IPS-NIHi7 (cell line): ENCODE data around the gene LTN1.
"Not testable (repeated sequence)": the region's sequence is repeated elsewhere in the genome, so short reads cannot be mapped to it uniquely, and the experiment has no call there.

Source experiments
- DNase-seq: peaks from one replicate; pipeline ENCODE4 v3.0.0; 2012; ENCODE audit warnings: mixed read lengths; ENCODE audit errors: extremely low spot score

Gene LTN1, protein sequence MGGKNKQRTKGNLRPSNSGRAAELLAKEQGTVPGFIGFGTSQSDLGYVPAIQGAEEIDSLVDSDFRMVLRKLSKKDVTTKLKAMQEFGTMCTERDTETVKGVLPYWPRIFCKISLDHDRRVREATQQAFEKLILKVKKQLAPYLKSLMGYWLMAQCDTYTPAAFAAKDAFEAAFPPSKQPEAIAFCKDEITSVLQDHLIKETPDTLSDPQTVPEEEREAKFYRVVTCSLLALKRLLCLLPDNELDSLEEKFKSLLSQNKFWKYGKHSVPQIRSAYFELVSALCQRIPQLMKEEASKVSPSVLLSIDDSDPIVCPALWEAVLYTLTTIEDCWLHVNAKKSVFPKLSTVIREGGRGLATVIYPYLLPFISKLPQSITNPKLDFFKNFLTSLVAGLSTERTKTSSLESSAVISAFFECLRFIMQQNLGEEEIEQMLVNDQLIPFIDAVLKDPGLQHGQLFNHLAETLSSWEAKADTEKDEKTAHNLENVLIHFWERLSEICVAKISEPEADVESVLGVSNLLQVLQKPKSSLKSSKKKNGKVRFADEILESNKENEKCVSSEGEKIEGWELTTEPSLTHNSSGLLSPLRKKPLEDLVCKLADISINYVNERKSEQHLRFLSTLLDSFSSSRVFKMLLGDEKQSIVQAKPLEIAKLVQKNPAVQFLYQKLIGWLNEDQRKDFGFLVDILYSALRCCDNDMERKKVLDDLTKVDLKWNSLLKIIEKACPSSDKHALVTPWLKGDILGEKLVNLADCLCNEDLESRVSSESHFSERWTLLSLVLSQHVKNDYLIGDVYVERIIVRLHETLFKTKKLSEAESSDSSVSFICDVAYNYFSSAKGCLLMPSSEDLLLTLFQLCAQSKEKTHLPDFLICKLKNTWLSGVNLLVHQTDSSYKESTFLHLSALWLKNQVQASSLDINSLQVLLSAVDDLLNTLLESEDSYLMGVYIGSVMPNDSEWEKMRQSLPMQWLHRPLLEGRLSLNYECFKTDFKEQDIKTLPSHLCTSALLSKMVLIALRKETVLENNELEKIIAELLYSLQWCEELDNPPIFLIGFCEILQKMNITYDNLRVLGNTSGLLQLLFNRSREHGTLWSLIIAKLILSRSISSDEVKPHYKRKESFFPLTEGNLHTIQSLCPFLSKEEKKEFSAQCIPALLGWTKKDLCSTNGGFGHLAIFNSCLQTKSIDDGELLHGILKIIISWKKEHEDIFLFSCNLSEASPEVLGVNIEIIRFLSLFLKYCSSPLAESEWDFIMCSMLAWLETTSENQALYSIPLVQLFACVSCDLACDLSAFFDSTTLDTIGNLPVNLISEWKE (N-terminal part only)

GRCh38 chr21:28992526-28993292 lies at the start of gene LTN1:
TSS of gene LTN1 (minus strand) at chr21:28992877. CDS start at chr21:28992805, 72 bp downstream.
- peak; percentile 97 for DNase-seq

- no peak for DNase-seq
Measured at GRCh38 chr21:29034678-29035077, 42.0 kb upstream of the LTN1 start.

DNA sequence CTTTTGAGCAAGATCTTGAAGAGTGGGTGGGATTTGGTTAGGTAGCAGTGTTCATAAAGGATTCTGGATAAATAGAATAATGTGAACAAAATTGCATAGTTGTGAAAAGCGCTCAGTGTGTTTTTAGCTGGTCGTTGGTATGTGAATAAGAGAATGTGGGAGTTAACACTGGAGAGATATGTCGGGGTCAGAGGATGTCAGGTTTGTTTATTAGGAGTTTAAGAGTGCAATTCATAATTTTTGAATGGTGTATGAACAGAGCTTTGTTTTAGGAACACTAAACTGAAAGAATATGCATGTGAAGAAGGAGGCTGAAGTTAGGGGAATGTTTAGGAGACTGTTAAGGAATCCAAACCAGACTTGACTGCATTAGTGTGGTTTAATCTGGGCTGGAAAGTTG lies 41.2 kb upstream of the LTN1 start:
- DNase-seq: no peak

DNA sequence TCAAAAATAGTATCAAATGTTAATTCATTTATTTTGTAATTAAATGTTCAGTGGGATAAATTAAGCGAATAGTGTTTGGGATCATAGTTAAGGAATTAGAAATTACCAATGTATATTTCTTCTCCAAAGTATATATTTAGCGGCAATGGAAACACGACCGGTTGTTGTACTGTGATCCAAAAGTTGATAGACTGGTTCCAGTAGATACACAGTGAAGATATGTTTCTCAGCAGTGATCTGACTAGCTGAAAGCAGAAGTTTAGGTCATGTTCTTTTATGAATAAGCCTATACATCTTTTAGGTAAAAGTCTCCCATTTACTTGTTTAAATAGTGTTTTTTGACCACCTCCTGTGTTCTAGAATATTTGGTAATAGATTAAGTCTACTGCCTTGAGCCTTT lies 40.6 kb upstream of the LTN1 start:
- DNase-seq: no peak

GRCh38 chr21:29030909-29031308 lies 38.2 kb upstream of the LTN1 start:
- DNase-seq: no peak

DNA sequence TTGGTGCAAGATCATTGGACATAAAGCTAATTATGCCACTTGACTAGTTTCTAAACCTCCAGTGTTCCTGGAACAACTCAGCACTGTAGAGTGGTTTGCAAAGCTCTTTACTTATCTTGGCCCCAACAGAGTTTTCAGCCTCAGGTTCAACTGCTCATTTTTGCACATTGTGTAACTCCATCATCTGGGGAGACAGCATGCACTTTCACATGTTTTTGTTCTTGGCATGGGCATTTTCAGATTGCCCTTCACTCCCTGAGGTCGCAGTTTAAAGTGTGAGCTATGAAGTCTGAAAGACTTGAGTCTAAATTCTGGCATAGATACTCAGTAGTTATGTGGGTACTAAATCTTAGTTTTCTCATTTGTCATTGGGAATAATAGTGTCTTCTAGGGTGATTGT lies 36.8 kb upstream of the LTN1 start:
- DNase-seq: no peak

GRCh38 chr21:29025328-29025713 lies 32.6 kb upstream of the LTN1 start:
- DNase-seq: no peak

GRCh38 chr21:29024474-29025327 lies 32.0 kb upstream of the LTN1 start, which contains the start of gene USP16:
TSS of gene USP16 (plus strand) at chr21:29024668. CDS start at chr21:29027914, 3,246 bp downstream.
- peak; percentile 97 for DNase-seq

GRCh38 chr21:29022166-29022565 lies 29.5 kb upstream of the LTN1 start:
- no peak for DNase-seq

GRCh38 chr21:29018540-29018939 lies 25.9 kb upstream of the LTN1 start:
- DNase-seq: no peak

GRCh38 chr21:29017639-29018237 lies 25.1 kb upstream of the LTN1 start:
- no peak for DNase-seq

GRCh38 chr21:29011236-29011635 lies 18.6 kb upstream of the LTN1 start:
- not testable (repeated sequence) for DNase-seq

DNA sequence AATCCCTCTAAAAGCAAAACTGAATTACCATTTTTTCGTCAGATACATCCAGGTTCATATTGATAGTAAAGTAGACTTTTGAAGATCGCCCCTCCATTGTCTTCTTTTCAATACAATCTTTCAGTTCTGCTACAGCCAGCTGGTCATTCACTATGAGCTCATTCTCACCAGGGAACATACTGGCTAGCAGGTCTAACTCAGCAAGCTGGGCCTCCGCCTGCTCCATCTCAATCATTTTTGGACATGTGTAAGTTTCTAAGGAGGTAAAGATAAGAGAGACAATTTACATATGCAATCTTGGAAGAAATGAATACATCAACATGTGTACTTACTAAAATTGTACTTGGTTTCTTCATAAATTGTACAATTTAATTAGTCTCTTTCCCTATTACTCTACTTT lies 15.7 kb upstream of the LTN1 start:
- DNase-seq: no peak

DNA sequence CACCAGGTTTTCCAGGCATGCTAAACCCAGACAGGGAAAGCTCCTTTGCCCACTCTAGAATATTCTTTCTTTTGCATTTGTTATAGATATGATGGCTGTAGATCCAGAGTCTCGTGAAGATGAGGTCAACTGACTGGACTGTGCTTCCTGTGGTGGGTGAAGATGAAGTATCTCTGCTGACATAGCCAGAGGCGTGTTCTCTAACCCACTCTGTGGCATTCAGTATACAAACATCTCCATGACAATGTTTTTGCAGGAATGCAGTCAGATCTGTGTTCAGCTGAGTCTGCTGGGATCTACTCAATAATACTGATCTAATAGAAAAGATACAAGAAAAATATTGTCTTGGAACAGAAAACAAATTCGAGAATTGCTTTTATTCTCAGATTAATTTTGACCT lies 15.1 kb upstream of the LTN1 start:
- no peak for DNase-seq

DNA sequence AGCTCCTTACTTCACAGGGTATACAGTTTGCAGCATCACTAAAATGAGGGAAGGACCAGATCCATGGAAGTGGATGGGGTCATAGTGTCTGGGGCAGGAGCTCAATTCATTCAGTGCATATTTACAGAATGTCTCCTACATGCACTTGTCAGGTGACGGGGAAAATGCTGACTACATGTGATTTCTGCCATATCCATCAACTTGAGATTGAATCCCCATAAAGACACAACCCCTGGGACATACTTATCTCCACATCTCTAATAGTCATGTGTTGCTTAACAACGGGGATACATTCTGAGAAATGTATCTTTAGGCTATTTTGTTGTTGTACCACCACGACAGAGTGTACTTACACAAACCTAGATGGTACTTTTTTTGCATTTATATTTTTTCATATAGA lies 14.5 kb upstream of the LTN1 start:
- DNase-seq: no peak

DNA sequence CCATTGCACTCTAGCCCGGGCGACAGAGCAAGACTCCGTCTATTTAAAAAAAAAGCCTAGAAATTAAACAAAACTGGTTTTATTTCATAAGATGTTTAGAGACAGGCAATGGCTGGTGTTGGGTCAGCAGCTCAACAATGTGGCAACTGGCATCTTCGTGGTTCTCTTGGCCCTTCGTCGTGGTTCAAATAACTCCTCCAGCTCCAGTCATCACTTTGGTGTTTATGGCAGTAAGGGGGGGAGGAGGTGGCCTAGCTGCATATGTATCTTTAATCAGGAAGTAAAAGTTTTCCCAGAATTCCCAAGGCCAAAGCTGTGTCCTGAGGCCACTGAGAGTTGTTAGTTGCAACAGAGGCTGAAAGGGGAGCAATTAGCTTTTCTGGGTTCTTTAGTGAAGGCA lies 13.0 kb upstream of the LTN1 start:
- DNase-seq: no peak

DNA sequence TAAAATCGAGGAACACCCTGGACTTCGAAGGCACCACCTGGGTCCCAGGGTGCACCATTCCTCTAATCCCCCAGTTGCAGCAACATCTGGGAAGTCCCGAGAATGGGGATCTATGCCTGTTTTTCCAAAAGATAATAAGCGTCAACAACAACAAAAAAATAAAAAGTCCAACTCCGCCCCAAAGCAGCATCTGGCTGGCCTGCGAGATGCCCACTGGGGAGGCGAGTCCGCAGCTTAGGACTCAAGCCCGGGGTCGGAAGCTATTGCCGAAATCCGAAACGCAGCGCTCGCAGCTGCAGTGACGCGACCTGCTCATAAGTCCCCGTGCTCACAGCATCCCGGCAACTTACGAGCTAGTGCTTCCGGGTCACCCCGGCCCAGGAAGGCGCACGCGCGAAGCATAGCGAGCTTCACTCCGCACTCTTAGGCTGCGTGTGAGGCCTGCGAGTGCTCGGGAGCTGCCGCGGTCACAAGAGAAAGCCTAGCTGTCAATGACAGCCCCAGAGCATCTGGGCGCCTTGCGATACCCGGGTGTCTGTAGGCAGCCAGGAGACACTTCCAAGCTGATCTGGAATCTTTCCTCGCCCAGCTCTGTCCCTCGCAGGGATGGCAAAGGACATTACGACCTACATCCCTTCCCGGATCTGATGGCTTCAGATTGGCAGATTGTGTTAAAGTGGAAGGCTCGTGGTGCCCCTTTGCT lies 9.9 kb upstream of the LTN1 start:
- DNase-seq: peak; percentile 93

DNA sequence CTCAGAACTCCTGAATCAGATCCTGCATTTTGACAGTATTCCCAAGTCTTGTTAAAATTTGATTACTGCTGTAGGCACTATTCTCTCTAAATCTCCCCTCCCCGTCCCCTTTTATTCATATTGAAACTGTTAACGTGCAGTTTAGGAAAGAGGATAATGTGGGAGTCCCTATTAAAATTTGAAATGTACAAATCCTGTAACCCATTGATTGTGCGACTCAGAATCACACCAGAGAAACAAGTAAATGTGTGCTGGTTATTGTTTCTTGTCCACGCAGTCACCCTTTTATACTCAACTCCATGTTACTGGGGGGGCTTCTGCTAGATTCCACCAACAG lies 584 bp upstream of the LTN1 start:
- DNase-seq: no peak

DNA sequence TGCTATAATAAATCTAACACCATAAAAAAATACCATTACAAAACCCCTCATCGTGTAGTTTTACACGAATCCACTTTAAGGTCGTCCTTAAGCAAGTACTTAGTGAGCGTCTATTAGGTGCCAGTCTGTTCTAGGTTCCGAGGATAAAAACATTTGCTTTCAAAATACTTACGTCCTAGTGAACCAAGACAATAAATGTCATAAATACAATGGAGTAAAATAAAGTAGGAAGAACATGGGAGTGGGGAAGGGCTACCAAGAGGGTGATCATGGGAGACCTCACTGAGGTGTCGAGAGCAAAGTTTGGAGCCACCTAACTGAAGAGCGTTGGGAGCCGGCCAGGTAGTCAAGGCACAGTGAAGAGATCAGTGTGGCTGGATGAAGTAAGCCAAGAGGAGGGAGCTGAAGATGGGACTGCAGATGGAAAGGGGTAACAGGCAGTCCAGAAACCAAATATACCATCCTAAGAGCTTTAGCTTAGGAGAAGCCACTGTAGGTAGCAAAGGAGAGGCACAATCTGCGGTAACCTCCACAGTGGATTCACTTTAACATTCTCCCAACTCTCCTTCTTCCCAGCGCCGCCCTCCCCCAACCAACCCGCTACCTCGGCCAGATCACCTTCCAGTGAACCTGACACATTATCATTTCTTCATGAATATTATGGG lies 684 bp downstream of the LTN1 start:
- peak; percentile 11 for DNase-seq
